Keratinocyte (primary cell): ENCODE measurements around the gene HTRA1. TPM values are rescaled to one million over a fixed set of nuclear protein-coding genes. Genes with fewer than 3 reads are reported as not detected.
A peak's percentile ranks its signal among the peaks of the same experiment; 100 is the strongest.

ENCODE experiments used
- DNase-seq: peaks from one replicate; pipeline ENCODE4 v3.0.0-alpha.2; 2011; ENCODE audit warnings: low read depth, missing footprints, low spot score
- FAIRE-seq: peaks from 2 replicates; lab custom pipeline; 2011; peaks lifted over from hg19 to GRCh38; lab: Jason Lieb, UNC
- H2AFZ ChIP-seq: 2 replicates; pipeline ENCODE4 v1.6.0; 2012; ENCODE audit warnings: low read length, control low read depth, inconsistent platforms; ENCODE audit not compliant: control insufficient read depth
- H3K27ac ChIP-seq: 2 replicates; pipeline ENCODE4 v1.5.1; 2011; ENCODE audit warnings: low read length; ENCODE audit not compliant: control insufficient read depth, insufficient read depth
- H3K27me3 ChIP-seq: 3 replicates; pipeline ENCODE4 v1.6.0; 2011; ENCODE audit warnings: low read length; ENCODE audit not compliant: control insufficient read depth, insufficient read depth; ENCODE audit errors: extremely low read depth
- H3K36me3 ChIP-seq, 2 experiments: 2 replicates in 1 of 2; 3 replicates in 1 of 2; pipeline ENCODE4 v1.5.1; 2011; ENCODE audit warnings: low read length in 2 of 2, mild to moderate bottlenecking in 1 of 2; ENCODE audit not compliant: control insufficient read depth in 2 of 2, insufficient read depth in 2 of 2; ENCODE audit errors: extremely low read depth in 1 of 2
- H3K4me1 ChIP-seq: 3 replicates; pipeline ENCODE4 v1.5.1; 2011; ENCODE audit warnings: low read length; ENCODE audit not compliant: control insufficient read depth, insufficient read depth; ENCODE audit errors: extremely low read depth
- H3K4me2 ChIP-seq: 3 replicates; pipeline ENCODE4 v1.6.0; 2011; ENCODE audit warnings: low read depth, low read length; ENCODE audit not compliant: control insufficient read depth, insufficient read depth; ENCODE audit errors: extremely low read depth
- H3K4me3 ChIP-seq, 3 experiments: fragments of 200-600 bp in 1 of 3; sonication (generic) in 1 of 3; 2 replicates in 2 of 3; 3 replicates in 1 of 3; pipeline ENCODE4 v1.5.1; 2011 to 2016; ENCODE audit warnings: low read length in 3 of 3, mild to moderate bottlenecking in 3 of 3, control low read depth in 2 of 3, inconsistent platforms in 1 of 3, low read depth in 1 of 3, mixed read lengths in 1 of 3, mixed run types in 1 of 3, moderate library complexity in 1 of 3; ENCODE audit not compliant: control insufficient read depth in 2 of 3, insufficient read depth in 2 of 3; ENCODE audit errors: extremely low read depth in 1 of 3
- H3K79me2 ChIP-seq: 2 replicates; pipeline ENCODE4 v1.6.0; 2012; ENCODE audit warnings: low read length; ENCODE audit not compliant: control insufficient read depth, insufficient read depth
- H3K9ac ChIP-seq: 3 replicates; pipeline ENCODE4 v1.6.0; 2011; ENCODE audit warnings: low read length; ENCODE audit not compliant: control insufficient read depth, insufficient read depth; ENCODE audit errors: extremely low read depth
- H3K9me1 ChIP-seq: 3 replicates; pipeline ENCODE4 v1.6.0; 2011; ENCODE audit warnings: low read length; ENCODE audit not compliant: control insufficient read depth, insufficient read depth; ENCODE audit errors: extremely low read depth
- H3K9me3 ChIP-seq: 2 replicates; pipeline ENCODE4 v1.5.1; 2012; ENCODE audit warnings: low read depth, low read length; ENCODE audit not compliant: control insufficient read depth
- H4K20me1 ChIP-seq: 3 replicates; pipeline ENCODE4 v1.6.0; 2011; ENCODE audit warnings: low read length; ENCODE audit not compliant: control insufficient read depth, insufficient read depth; ENCODE audit errors: extremely low read depth
- EZH2 ChIP-seq: IDR thresholded peaks from one replicate; pipeline ENCODE4 v1.6.1; 2012; ENCODE audit warnings: inconsistent platforms, mild to moderate bottlenecking, low read length, moderate library complexity
- dilution Hi-C: fragments of 300-500 bp; cut with MboI; formaldehyde crosslinking; loops from one replicate; pipeline ENCODE4 v1.7.0; 2020; ENCODE audit warnings: low sequenced_read_pairs; ENCODE audit not compliant: extremely low pct_ligation_motif_present
- polyA plus RNA-seq, 5 experiments: library from polyadenylated mRNA; depleted of rRNA in 3 of 5; stranded (reverse) in 3 of 5; stranded (forward) in 1 of 5; unstranded in 1 of 5; fragments of >200 nt; gene quantifications; 1 replicate in 1 of 5; 2 replicates in 3 of 5; 3 replicates in 1 of 5; pipeline versions ENCODE4 v1.2.1 to v1.2.3, GENCODE V29; 2011 to 2012; ENCODE audit warnings: missing spikeins in 2 of 5, low read depth in 1 of 5, low replicate concordance in 1 of 5
- TF ChIP-seq, protein P1 (sequence below), 3 experiments: IDR thresholded peaks in 1 of 3; conservative IDR thresholded peaks in 1 of 3; optimal IDR thresholded peaks in 1 of 3; 2 replicates in 2 of 3; 3 replicates in 1 of 3; pipeline versions ENCODE3 to v1.5.1; 2011; ENCODE audit warnings: low read length in 3 of 3, mild to moderate bottlenecking in 3 of 3, moderate library complexity in 2 of 3, control low read depth in 1 of 3, inconsistent platforms in 1 of 3; ENCODE audit not compliant: insufficient read depth in 2 of 3; ENCODE audit errors: extremely low read depth in 1 of 3

The HTRA1 gene
- polyA plus RNA-seq, 1 donor (not counting 4 experiments of a cell fraction or from before 2014, with no cell fraction given) = 412 TPM

DNA sequence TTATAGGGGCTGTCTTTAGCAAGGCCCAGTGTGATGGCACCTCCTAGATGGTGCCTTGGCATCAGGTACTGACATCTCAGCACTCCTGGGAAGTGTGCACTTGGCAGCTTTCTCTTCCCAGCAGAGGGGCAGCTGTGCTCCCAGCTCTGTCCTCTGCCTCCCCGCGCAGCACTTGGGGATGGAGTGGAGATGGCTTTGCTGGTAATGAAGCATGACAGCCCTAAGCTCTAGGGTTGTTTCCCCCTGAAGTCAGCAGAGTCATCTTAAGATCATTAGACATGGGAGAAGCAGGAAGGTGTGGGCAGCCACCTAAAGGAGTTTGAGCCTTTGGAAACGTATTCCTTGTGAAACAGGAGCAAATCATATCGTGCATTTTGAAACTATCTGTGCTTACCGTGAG, 46.7 kb downstream of the HTRA1 start:
- Histone ChIP-seq H4K20me1 (no peaks in the 10 kb centered on the region), H3K36me3 (peaks cover 27 to 59% of the 10 kb centered on the region in 2 experiments), H3K4me3 (no peak overlapping the region), H3K4me2 (no peak overlapping the region), H3K27me3 (no peaks in the 10 kb centered on the region), H3K9me3 (no peaks in the 10 kb centered on the region), H3K9me1 (peaks cover 7% of the 10 kb centered on the region), H3K9ac (no peak overlapping the region), H2AFZ (no peak overlapping the region), H3K27ac (no peak overlapping the region), H3K4me1 (peaks cover 22% of the 10 kb centered on the region), H3K79me2 (no peaks in the 10 kb centered on the region)
- FAIRE-seq (no peak), DNase-seq (no peak)
- TF ChIP-seq, protein P1, sequence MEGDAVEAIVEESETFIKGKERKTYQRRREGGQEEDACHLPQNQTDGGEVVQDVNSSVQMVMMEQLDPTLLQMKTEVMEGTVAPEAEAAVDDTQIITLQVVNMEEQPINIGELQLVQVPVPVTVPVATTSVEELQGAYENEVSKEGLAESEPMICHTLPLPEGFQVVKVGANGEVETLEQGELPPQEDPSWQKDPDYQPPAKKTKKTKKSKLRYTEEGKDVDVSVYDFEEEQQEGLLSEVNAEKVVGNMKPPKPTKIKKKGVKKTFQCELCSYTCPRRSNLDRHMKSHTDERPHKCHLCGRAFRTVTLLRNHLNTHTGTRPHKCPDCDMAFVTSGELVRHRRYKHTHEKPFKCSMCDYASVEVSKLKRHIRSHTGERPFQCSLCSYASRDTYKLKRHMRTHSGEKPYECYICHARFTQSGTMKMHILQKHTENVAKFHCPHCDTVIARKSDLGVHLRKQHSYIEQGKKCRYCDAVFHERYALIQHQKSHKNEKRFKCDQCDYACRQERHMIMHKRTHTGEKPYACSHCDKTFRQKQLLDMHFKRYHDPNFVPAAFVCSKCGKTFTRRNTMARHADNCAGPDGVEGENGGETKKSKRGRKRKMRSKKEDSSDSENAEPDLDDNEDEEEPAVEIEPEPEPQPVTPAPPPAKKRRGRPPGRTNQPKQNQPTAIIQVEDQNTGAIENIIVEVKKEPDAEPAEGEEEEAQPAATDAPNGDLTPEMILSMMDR (optimal IDR thresholded peaks at IDR 0.05 in 1 of 3, IDR thresholded peaks at IDR 0.05 in 1 of 3, conservative IDR thresholded peaks at IDR 0.05 in 1 of 3; ENCODE audit: extremely low read depth in 1 of 3, insufficient read depth in 2 of 3, low read length in 3 of 3) = no peak
- no peak for TF ChIP-seq EZH2
- dilution Hi-C loops = no loop called here

DNA sequence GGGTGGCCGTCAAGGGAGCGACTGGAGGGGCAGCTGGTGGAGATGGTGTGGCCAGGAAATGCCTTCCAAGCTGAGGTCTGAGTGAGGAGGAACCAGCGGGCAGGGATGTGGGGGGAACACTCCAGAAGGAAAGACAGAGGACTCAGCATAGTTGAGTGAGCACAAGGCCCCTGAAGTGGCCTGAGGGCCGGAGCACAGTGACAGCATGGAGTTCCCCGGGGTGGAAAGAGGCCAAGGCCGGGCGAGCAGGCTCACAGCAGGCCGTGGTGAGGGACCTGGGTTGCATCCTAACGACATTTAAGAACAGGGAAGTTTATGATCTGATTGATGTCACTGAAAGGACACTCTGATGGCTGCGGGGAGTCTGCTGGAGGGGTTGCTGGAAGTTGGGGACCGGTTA, 48.0 kb downstream of the HTRA1 start:
- peak overlapping the region; percentile 63 for H3K9ac ChIP-seq
- FAIRE-seq = peak; percentile 5
- no peak overlapping the region for H2AFZ ChIP-seq
- TF ChIP-seq, protein P1 (optimal IDR thresholded peaks at IDR 0.05 in 1 of 3, IDR thresholded peaks at IDR 0.05 in 1 of 3, conservative IDR thresholded peaks at IDR 0.05 in 1 of 3; ENCODE audit: extremely low read depth in 1 of 3, insufficient read depth in 2 of 3, low read length in 3 of 3) = no peak
- TF ChIP-seq EZH2 = no peak
- no peaks in the 10 kb centered on the region for H4K20me1 ChIP-seq
- peak overlapping the region; percentile 87 for H3K27ac ChIP-seq
- no peak for DNase-seq
- no peak overlapping the region for H3K4me2 ChIP-seq
- dilution Hi-C loops = no loop called here
- H3K9me1 ChIP-seq = peaks cover 7% of the 10 kb centered on the region
- H3K4me3 ChIP-seq = no peak overlapping the region
- no peaks in the 10 kb centered on the region for H3K9me3 ChIP-seq
- no peaks in the 10 kb centered on the region for H3K27me3 ChIP-seq
- no peaks in the 10 kb centered on the region for H3K79me2 ChIP-seq
- peaks cover 28 to 64% of the 10 kb centered on the region in 2 experiments for H3K36me3 ChIP-seq
- H3K4me1 ChIP-seq = peaks cover 20% of the 10 kb centered on the region
